Measurements from ENCODE around the gene ZNF554. TPM values are rescaled to one million over a fixed set of nuclear protein-coding genes. Genes with fewer than 3 reads are reported as not detected.

ZNF554 gene
- total RNA-seq, 3 donors from 2014 or later (not counting 1 experiment from before 2014, with no cell fraction given), result 3.4 to 5.6 (median 3.7) TPM

GRCh38 chr19:2822846-2823245, 3.2 kb downstream of the ZNF554 start:
- no peaks in the 10 kb centered on the region for H3K9me3 ChIP-seq (ENCODE audit: control insufficient read depth, insufficient read depth, low read length)
- TF ChIP-seq CTCF (IDR thresholded peaks at IDR 0.05), result no peak
- 97% methylated on average over 5 of the region's 5 CpGs for WGBS (ENCODE audit: insufficient coverage)
- no peaks in the 10 kb centered on the region for H3K27me3 Mint-ChIP-seq (ENCODE audit: low read depth in 2 of 2)
- no peaks in the 10 kb centered on the region for H3K9me3 Mint-ChIP-seq
- H3K27me3 ChIP-seq (ENCODE audit: control insufficient read depth, insufficient read depth, low read length), result no peaks in the 10 kb centered on the region
- ATAC-seq, result no peak
- no peaks in the 10 kb centered on the region for H3K36me3 Mint-ChIP-seq
- peaks cover 0 to 4% of the 10 kb centered on the region in 2 donors for H3K4me1 Mint-ChIP-seq
- no peaks in the 10 kb centered on the region for H3K36me3 ChIP-seq (ENCODE audit: control insufficient read depth, insufficient read depth, low read length)
- H3K27ac Mint-ChIP-seq, result no peak overlapping the region
- H3K4me3 Mint-ChIP-seq, result no peak overlapping the region
- intact Hi-C loops (cut with micrococcal nuclease), result no loop called here
- H3K27ac ChIP-seq (ENCODE audit: low read length), result no peak overlapping the region
- no peak overlapping the region for H3K4me3 ChIP-seq (ENCODE audit: low read length)
- DNase-seq, result no peak
- H3K4me1 ChIP-seq (ENCODE audit: control insufficient read depth, insufficient read depth, low read length), result peaks cover 11% of the 10 kb centered on the region

DNA sequence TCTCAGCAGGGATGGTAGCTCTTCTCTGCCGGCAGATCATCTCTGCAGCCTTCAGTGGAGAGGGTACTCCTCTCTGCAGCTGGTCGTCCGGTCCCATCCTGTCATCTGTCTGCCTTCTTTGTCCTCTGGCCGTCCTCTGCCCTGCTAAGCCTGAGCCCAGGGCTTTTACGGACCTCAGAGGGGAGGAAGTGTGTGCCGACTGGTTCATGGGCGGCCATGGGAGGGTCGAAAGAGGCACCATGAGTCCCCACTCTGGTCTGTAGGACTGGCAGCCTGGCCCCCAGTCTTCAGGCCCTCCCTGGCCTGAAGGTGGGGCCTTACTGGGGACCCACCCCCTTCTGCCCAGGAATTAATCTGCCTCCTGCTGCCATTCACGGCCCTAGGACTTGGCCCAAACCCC, 4.0 kb downstream of the ZNF554 start:
- DNase-seq (no peak), ATAC-seq (no peak)
- no peak overlapping the region for H3K27ac Mint-ChIP-seq
- 87% methylated on average over 9 of the region's 9 CpGs for WGBS (ENCODE audit: insufficient coverage)
- Histone ChIP-seq H3K27me3 (ENCODE audit: control insufficient read depth, insufficient read depth, low read length) (no peaks in the 10 kb centered on the region), H3K4me1 (ENCODE audit: control insufficient read depth, insufficient read depth, low read length) (peaks cover 11% of the 10 kb centered on the region), H3K4me3 (ENCODE audit: low read length) (no peak overlapping the region), H3K36me3 (ENCODE audit: control insufficient read depth, insufficient read depth, low read length) (no peaks in the 10 kb centered on the region), H3K9me3 (ENCODE audit: control insufficient read depth, insufficient read depth, low read length) (no peaks in the 10 kb centered on the region), H3K27ac (ENCODE audit: low read length) (no peak overlapping the region)
- no peak overlapping the region for H3K4me3 Mint-ChIP-seq
- H3K4me1 Mint-ChIP-seq, result peaks cover 0 to 5% of the 10 kb centered on the region in 2 donors
- H3K27me3 Mint-ChIP-seq (ENCODE audit: low read depth in 2 of 2), result no peaks in the 10 kb centered on the region
- TF ChIP-seq CTCF (IDR thresholded peaks at IDR 0.05), result no peak
- H3K36me3 Mint-ChIP-seq, result no peaks in the 10 kb centered on the region
- no peaks in the 10 kb centered on the region for H3K9me3 Mint-ChIP-seq
- intact Hi-C loops (cut with micrococcal nuclease), result no loop called here

DNA sequence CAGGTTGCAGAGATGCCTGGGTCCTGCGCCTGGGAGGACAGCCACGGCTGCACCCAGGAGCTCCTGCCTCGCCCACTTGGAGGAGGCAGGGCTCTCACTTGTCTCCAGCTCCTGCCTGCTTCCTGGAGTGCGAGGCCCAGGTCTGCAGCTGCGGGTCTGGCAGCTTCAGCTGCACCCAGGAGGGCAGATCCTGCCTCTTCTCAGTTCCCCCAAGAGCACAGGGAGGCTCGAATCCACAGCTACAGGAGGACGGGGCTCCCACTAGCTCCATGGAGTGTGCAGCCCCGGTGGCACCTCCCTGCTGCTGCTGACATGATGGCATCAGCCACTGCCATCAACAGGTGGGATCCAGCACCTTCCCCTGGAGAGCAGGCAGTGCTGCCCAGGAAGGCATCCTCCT, 4.5 kb downstream of the ZNF554 start:
- intact Hi-C loops (cut with micrococcal nuclease), result no loop called here
- TF ChIP-seq CTCF (IDR thresholded peaks at IDR 0.05), result no peak
- ATAC-seq (no peak), DNase-seq (no peak)
- Mint-ChIP-seq H3K4me1 (peaks cover 0 to 5% of the 10 kb centered on the region in 2 donors), H3K27ac (no peak overlapping the region), H3K9me3 (no peaks in the 10 kb centered on the region), H3K4me3 (no peak overlapping the region), H3K36me3 (no peaks in the 10 kb centered on the region), H3K27me3 (ENCODE audit: low read depth in 2 of 2) (no peaks in the 10 kb centered on the region)
- Histone ChIP-seq H3K27me3 (ENCODE audit: control insufficient read depth, insufficient read depth, low read length) (no peaks in the 10 kb centered on the region), H3K4me1 (ENCODE audit: control insufficient read depth, insufficient read depth, low read length) (peaks cover 11% of the 10 kb centered on the region), H3K27ac (ENCODE audit: low read length) (no peak overlapping the region), H3K4me3 (ENCODE audit: low read length) (no peak overlapping the region), H3K36me3 (ENCODE audit: control insufficient read depth, insufficient read depth, low read length) (no peaks in the 10 kb centered on the region), H3K9me3 (ENCODE audit: control insufficient read depth, insufficient read depth, low read length) (no peaks in the 10 kb centered on the region)
- 83% methylated on average over 8 of the region's 8 CpGs for WGBS (ENCODE audit: insufficient coverage)

DNA sequence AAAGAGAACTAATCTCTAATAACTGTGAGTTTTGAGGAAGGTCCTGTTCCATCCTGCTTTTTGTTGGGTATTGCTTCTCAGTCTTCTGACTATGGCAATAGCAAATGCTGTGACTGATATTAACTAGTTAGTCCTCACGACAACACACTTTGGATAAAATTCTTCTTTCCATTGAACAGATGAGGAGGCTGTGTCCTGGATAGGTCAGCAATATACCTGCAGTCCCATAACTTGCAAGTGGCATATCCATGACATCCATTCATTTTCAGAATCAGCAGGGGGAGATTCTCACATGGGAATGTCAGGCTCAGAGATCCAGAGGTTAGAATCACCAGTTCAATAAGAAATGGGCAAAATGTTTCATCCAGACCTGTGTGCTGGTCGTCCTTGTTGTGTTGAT, 7.4 kb downstream of the ZNF554 start:
- DNase-seq (no peak), ATAC-seq (no peak)
- Mint-ChIP-seq H3K4me1 (peaks cover 0 to 5% of the 10 kb centered on the region in 2 donors), H3K9me3 (no peaks in the 10 kb centered on the region), H3K36me3 (no peaks in the 10 kb centered on the region), H3K27ac (no peak overlapping the region), H3K4me3 (no peak overlapping the region), H3K27me3 (ENCODE audit: low read depth in 2 of 2) (no peaks in the 10 kb centered on the region)
- no peaks in the 10 kb centered on the region for H3K4me1 ChIP-seq (ENCODE audit: control insufficient read depth, insufficient read depth, low read length)
- no peak overlapping the region for H3K4me3 ChIP-seq (ENCODE audit: low read length)
- no peaks in the 10 kb centered on the region for H3K27me3 ChIP-seq (ENCODE audit: control insufficient read depth, insufficient read depth, low read length)
- H3K9me3 ChIP-seq (ENCODE audit: control insufficient read depth, insufficient read depth, low read length), result peaks cover 4% of the 10 kb centered on the region
- H3K27ac ChIP-seq (ENCODE audit: low read length), result no peak overlapping the region
- intact Hi-C loops (cut with micrococcal nuclease), result no loop called here
- WGBS (ENCODE audit: insufficient coverage), result 92% methylated on average over 2 of the region's 2 CpGs
- no peak for TF ChIP-seq CTCF (IDR thresholded peaks at IDR 0.05)
- no peaks in the 10 kb centered on the region for H3K36me3 ChIP-seq (ENCODE audit: control insufficient read depth, insufficient read depth, low read length)
